HG02970 (cell line): ENCODE measurements around the gene SLC22A9.

Experiments used
- ATAC-seq: cut with Tn5 transposase; IDR thresholded peaks from one replicate; pipeline ENCODE4 v1.9.1; 2021; ENCODE audit warnings: mild to moderate bottlenecking, moderate library complexity, moderate number of reproducible peaks; ENCODE audit not compliant: unreplicated experiment, low FRiP score

Gene SLC22A9

GRCh38 chr11:63443714-63444113 is 74.1 kb downstream of the SLC22A9 start:
- ATAC-seq = no peak

GRCh38 chr11:63444160-63444559 is 74.6 kb downstream of the SLC22A9 start:
- no peak for ATAC-seq

GRCh38 chr11:63445118-63445517 is 75.5 kb downstream of the SLC22A9 start:
- ATAC-seq = no peak

GRCh38 chr11:63445720-63446119 is 76.1 kb downstream of the SLC22A9 start:
- no peak for ATAC-seq

- ATAC-seq = no peak
Measured at GRCh38 chr11:63448646-63449045, 79.1 kb downstream of the SLC22A9 start.

- ATAC-seq = no peak
Measured at GRCh38 chr11:63459586-63459985, 90.0 kb downstream of the SLC22A9 start.
